ENCODE results near the gene TNNI3K. TPM values are rescaled to one million over a fixed set of nuclear protein-coding genes. Genes with fewer than 3 reads are reported as not detected.

The TNNI3K gene
- total RNA-seq, 1 donor from 2014 or later: not detected

DNA sequence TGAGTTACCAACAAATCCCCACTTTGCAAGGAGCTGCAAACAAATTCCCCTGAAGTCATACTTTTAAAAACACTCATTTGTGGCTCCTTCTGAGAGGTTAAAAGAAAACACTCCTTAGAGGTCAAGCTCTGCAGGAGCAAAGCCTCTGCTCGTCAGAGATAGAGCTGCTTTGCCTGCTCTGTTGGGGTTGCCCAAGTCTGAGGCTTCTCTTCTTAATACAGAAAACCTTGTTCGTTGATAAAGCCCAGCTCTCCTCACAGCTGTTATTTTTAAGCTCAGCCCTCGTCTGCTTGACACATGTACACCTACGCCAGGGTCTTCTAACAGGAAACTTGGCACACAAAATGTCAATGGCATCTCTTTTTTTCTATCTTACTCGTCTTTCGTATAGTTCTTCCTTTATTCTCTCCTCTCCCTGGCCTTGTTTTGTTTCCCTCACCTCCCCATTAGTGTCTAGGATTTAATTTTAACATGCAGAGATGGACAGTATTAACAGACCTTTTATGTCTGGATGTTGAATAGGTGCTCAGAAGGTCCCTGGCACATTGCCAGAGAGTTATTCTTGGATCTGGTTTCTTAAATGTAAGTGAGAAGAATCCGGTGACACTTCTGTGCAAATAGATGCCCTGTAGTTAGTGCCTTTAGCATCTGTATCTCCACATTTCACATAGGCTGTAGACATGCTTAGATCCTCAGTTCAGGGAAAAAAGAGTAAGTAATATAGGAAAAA, 191.2 kb downstream of the TNNI3K start:
- H3K36me3 Mint-ChIP-seq: no peaks in the 10 kb centered on the region
- TF ChIP-seq, protein P1, sequence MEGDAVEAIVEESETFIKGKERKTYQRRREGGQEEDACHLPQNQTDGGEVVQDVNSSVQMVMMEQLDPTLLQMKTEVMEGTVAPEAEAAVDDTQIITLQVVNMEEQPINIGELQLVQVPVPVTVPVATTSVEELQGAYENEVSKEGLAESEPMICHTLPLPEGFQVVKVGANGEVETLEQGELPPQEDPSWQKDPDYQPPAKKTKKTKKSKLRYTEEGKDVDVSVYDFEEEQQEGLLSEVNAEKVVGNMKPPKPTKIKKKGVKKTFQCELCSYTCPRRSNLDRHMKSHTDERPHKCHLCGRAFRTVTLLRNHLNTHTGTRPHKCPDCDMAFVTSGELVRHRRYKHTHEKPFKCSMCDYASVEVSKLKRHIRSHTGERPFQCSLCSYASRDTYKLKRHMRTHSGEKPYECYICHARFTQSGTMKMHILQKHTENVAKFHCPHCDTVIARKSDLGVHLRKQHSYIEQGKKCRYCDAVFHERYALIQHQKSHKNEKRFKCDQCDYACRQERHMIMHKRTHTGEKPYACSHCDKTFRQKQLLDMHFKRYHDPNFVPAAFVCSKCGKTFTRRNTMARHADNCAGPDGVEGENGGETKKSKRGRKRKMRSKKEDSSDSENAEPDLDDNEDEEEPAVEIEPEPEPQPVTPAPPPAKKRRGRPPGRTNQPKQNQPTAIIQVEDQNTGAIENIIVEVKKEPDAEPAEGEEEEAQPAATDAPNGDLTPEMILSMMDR (conservative IDR thresholded peaks at IDR 0.05): no peak
- H3K4me3 Mint-ChIP-seq: no peak overlapping the region
- peaks cover 19% of the 10 kb centered on the region for H3K4me1 Mint-ChIP-seq (ENCODE audit: unreplicated experiment)
- H3K27me3 Mint-ChIP-seq: no peaks in the 10 kb centered on the region
- no peak overlapping the region for H3K27ac Mint-ChIP-seq
- no peaks in the 10 kb centered on the region for H3K9me3 Mint-ChIP-seq
- DNase-seq (ENCODE audit: extremely low spot score, unreplicated experiment): no peak

DNA sequence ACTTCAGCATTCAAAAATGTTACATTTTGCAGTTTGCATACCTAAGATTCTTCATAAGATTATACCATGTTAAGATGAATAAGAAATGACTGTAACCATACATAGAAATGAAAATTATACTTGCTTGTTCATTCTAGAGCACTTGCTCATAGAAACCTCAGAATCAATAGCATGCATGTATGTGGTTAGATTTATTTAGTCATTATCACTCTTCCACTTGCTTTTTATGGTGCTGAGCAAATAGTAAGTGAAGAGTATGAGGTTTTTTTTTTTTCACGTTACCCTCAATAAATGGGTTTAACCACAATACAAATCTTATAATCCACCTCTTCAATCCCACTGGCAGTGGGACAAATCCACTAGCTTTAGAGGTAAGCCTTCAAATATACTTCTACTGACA, 192.5 kb downstream of the TNNI3K start:
- Mint-ChIP-seq H3K4me3 (no peak overlapping the region), H3K4me1 (ENCODE audit: unreplicated experiment) (peaks cover 19% of the 10 kb centered on the region)
- TF ChIP-seq, protein P1 (conservative IDR thresholded peaks at IDR 0.05): no peak

DNA sequence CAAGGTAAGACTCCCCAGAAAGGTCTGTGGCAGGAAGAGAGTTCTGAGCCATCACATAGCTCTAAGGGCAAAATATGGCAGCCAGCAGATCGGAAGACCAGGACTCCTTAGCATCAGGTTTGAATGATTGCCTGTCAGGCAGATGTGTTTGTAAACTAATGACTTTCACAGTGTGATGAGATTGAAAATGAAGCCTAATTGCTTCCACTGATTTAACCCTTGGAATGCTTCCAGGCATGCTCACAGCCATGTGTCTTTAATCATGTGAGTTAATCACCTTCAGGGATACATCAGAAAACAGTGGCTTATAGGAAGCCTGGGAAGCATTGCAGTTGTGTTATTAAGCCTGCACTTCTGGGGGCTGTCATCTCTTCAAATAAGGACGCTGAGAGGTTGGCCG, 194.4 kb downstream of the TNNI3K start:
- TF ChIP-seq, protein P1 (conservative IDR thresholded peaks at IDR 0.05): no peak
- peaks cover 14% of the 10 kb centered on the region for H3K4me1 Mint-ChIP-seq (ENCODE audit: unreplicated experiment)
- H3K27ac Mint-ChIP-seq: no peak overlapping the region
- DNase-seq (ENCODE audit: extremely low spot score, unreplicated experiment): no peak
- no peaks in the 10 kb centered on the region for H3K27me3 Mint-ChIP-seq
- H3K4me3 Mint-ChIP-seq: no peak overlapping the region
- no peaks in the 10 kb centered on the region for H3K36me3 Mint-ChIP-seq
- no peaks in the 10 kb centered on the region for H3K9me3 Mint-ChIP-seq

More for the DNA sequence above, 192.5 kb downstream of the TNNI3K start:
- Mint-ChIP-seq H3K9me3 (no peaks in the 10 kb centered on the region), H3K27me3 (no peaks in the 10 kb centered on the region), H3K36me3 (no peaks in the 10 kb centered on the region), H3K27ac (no peak overlapping the region)
- DNase-seq (ENCODE audit: extremely low spot score, unreplicated experiment): no peak

DNA sequence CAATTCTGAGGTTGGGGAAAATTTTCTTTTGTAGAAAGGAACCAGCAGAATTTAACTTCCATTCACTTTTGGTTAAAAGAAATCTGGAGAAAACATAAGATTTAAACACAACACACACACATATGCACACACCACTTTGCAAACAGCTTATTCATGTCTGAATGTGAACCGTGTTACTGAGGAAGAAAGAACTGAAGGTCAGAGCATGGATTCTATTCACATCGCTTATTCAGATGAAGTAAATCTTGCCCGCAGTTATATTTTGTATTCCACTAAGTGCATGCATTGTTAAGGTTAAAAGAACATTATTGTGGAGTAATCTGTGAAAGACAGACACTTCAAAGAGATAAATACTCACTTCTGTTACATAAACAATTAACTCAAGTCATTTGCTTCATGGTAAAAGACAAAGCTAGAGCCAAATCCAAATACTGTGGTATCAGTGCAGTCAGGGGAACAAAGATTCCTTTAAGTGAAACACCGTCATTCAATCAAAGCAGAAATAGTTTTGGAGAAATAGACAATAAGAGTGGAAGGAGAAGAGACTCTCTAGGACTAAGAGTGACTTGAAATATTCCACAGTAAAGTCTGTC, 195.3 kb downstream of the TNNI3K start:
- Mint-ChIP-seq H3K4me3 (no peak overlapping the region), H3K4me1 (ENCODE audit: unreplicated experiment) (peaks cover 12% of the 10 kb centered on the region), H3K36me3 (no peaks in the 10 kb centered on the region), H3K27ac (no peak overlapping the region), H3K9me3 (no peaks in the 10 kb centered on the region), H3K27me3 (no peaks in the 10 kb centered on the region)
- TF ChIP-seq, protein P1 (conservative IDR thresholded peaks at IDR 0.05): no peak
- no peak for DNase-seq (ENCODE audit: extremely low spot score, unreplicated experiment)

DNA sequence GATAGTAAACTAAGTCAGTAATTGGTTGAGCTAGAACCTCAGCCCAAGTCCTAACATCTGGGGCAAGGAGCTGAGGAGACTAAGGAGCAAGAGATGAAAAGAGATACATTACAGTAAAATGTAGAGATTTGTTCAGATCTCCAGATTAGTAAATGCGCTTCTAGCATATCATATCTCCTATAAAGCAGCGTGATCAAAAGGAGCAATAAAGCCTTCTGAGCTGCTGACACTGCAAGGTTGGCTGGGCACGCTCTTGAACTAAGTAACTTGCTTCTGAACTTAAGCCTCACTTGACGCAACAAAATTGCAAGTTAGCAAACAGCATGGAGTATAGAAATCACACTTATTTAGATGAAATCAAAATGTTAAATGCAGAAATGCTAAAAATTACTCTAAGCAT, 196.3 kb downstream of the TNNI3K start:
- H3K36me3 Mint-ChIP-seq: no peaks in the 10 kb centered on the region
- H3K4me3 Mint-ChIP-seq: no peak overlapping the region
- H3K4me1 Mint-ChIP-seq (ENCODE audit: unreplicated experiment): peaks cover 8% of the 10 kb centered on the region
- H3K9me3 Mint-ChIP-seq: no peaks in the 10 kb centered on the region
- no peak overlapping the region for H3K27ac Mint-ChIP-seq
- TF ChIP-seq, protein P1 (conservative IDR thresholded peaks at IDR 0.05): no peak
- no peaks in the 10 kb centered on the region for H3K27me3 Mint-ChIP-seq
- no peak for DNase-seq (ENCODE audit: extremely low spot score, unreplicated experiment)
